Ishikawa (cell line): Measurements from ENCODE around the gene PISD.

ENCODE experiments used
- CEBPB ChIP-seq: IDR thresholded peaks from 2 replicates; pipeline ENCODE4 v1.6.1; 2012
- CREB1 ChIP-seq: IDR thresholded peaks from 2 replicates; pipeline ENCODE4 v1.6.1; 2012; ENCODE audit warnings: low read depth
- EP300 ChIP-seq: IDR thresholded peaks from 2 replicates; pipeline ENCODE4 v1.6.1; 2012; ENCODE audit warnings: borderline replicate concordance
- FOXM1 ChIP-seq: IDR thresholded peaks from 2 replicates; pipeline ENCODE4 v1.6.1; 2012; ENCODE audit warnings: low read depth, borderline replicate concordance
- NFIC ChIP-seq: IDR thresholded peaks from 2 replicates; pipeline ENCODE4 v1.6.1; 2012
- REST ChIP-seq: IDR thresholded peaks from 2 replicates; pipeline ENCODE4 v1.6.1; 2012; ENCODE audit warnings: low read depth, mild to moderate bottlenecking
- TAF1 ChIP-seq: IDR thresholded peaks from 2 replicates; pipeline ENCODE4 v1.6.1; 2012; ENCODE audit warnings: low read depth, mild to moderate bottlenecking
- USF1 ChIP-seq: IDR thresholded peaks from 2 replicates; pipeline ENCODE4 v1.6.1; 2012
- YY1 ChIP-seq: IDR thresholded peaks from 2 replicates; pipeline ENCODE4 v1.6.1; 2012; ENCODE audit warnings: low read depth
- ZBTB7A ChIP-seq: IDR thresholded peaks from 2 replicates; pipeline ENCODE4 v1.6.1; 2012; ENCODE audit warnings: low read depth

- TF ChIP-seq REST = no peak
- no peak for TF ChIP-seq CEBPB
- TF ChIP-seq TAF1 = no peak
- TF ChIP-seq NFIC = no peak
- no peak for TF ChIP-seq USF1
- no peak for TF ChIP-seq YY1
- no peak for TF ChIP-seq FOXM1
- TF ChIP-seq ZBTB7A = no peak
- TF ChIP-seq CREB1 = no peak
- TF ChIP-seq EP300 = no peak
Measured at GRCh38 chr22:31615940-31616314, 46.1 kb downstream of the PISD start.
